ENCODE data around the gene AKAIN1. TPM values are rescaled to one million over a fixed set of nuclear protein-coding genes. Genes with fewer than 3 reads are reported as not detected.

AKAIN1 gene
- polyA plus RNA-seq, 2 of the 4 experiments (the other 2 are of a cell fraction): not detected

GRCh38 chr18:5146093-5146492, 51.0 kb downstream of the AKAIN1 start:
- ATAC-seq (no peak), FAIRE-seq (no peak), DNase-seq (ENCODE audit: low read depth in 1 of 2, low spot score in 1 of 2) (no peak)
- TF ChIP-seq GATA3 (IDR thresholded peaks at IDR 0.05; ENCODE audit: borderline replicate concordance) (no peak), PHF8 (IDR thresholded peaks at IDR 0.05; ENCODE audit: borderline replicate concordance, low read depth) (no peak)
- H3K4me1 ChIP-seq: no peaks in the 10 kb centered on the region
- POLR2A ChIA-PET: no interaction called here
- no peak overlapping the region for H3K27ac ChIP-seq
- 21% methylated on average over 4 of the region's 4 CpGs for WGBS (ENCODE audit: missing lambda C conversion rate)
- no peaks in the 10 kb centered on the region for H3K9me3 ChIP-seq
- CTCF ChIA-PET: no interaction called here
- no peak overlapping the region for H3K4me2 ChIP-seq
- H3K4me3 ChIP-seq: no peak overlapping the region

- no peaks in the 10 kb centered on the region for H3K4me1 ChIP-seq
- 3% methylated on average over 10 of the region's 10 CpGs for WGBS (ENCODE audit: missing lambda C conversion rate)
- no peak overlapping the region for H3K4me2 ChIP-seq
- no peaks in the 10 kb centered on the region for H3K9me3 ChIP-seq
- CTCF ChIA-PET: no interaction called here
- ATAC-seq: no peak
- POLR2A ChIA-PET: no interaction called here
- no peak overlapping the region for H3K4me3 ChIP-seq
- DNase-seq (ENCODE audit: low read depth in 1 of 2, low spot score in 1 of 2): no peak
- H3K27ac ChIP-seq: no peak overlapping the region
- TF ChIP-seq BHLHE40 (IDR thresholded peaks at IDR 0.05; ENCODE audit: low read depth, low read length) (no peak), HOXB5 (CRISPR knock-in tag; IDR thresholded peaks at IDR 0.05) (no peak), HEYL (CRISPR knock-in tag; IDR thresholded peaks at IDR 0.05) (no peak), ZFP36 (IDR thresholded peaks at IDR 0.05; ENCODE audit: borderline replicate concordance, partially characterized antibody) (no peak), EHF (CRISPR knock-in tag; IDR thresholded peaks at IDR 0.05) (no peak), USF2 (IDR thresholded peaks at IDR 0.05) (no peak), ZC3H11A (IDR thresholded peaks at IDR 0.05) (no peak), EHMT2 (IDR thresholded peaks at IDR 0.05; ENCODE audit: low read depth) (no peak), MYC (IDR thresholded peaks at IDR 0.05; ENCODE audit: borderline replicate concordance, low read length) (no peak), MAZ (IDR thresholded peaks at IDR 0.05; ENCODE audit: borderline replicate concordance, low read depth, low read length) (no peak), RFX5 (IDR thresholded peaks at IDR 0.05) (no peak), NR3C1 (IDR thresholded peaks at IDR 0.05) (no peak), CBX8 (IDR thresholded peaks at IDR 0.05) (no peak)
- no peak for FAIRE-seq
These were observed 51.8 kb downstream of the AKAIN1 start for GRCh38 chr18:5145168-5145825.

- ATAC-seq (no peak), DNase-seq (ENCODE audit: low read depth in 1 of 2, low spot score in 1 of 2) (no peak), FAIRE-seq (no peak)
- Histone ChIP-seq H3K4me2 (no peak overlapping the region), H3K4me1 (no peaks in the 10 kb centered on the region), H3K27ac (no peak overlapping the region), H3K9me3 (no peaks in the 10 kb centered on the region), H3K4me3 (no peak overlapping the region)
- TF ChIP-seq HEYL (CRISPR knock-in tag; IDR thresholded peaks at IDR 0.05): no peak
- TF ChIP-seq HOXA7 (CRISPR knock-in tag; IDR thresholded peaks at IDR 0.05): no peak
- no peak for TF ChIP-seq JUNB (IDR thresholded peaks at IDR 0.05)
- TF ChIP-seq RNF2 (IDR thresholded peaks at IDR 0.05; ENCODE audit: borderline replicate concordance, low read depth): no peak
- no peak for TF ChIP-seq USF2 (IDR thresholded peaks at IDR 0.05)
- no peak for TF ChIP-seq MYC (IDR thresholded peaks at IDR 0.05; ENCODE audit: borderline replicate concordance, low read length)
- TF ChIP-seq CHD4 (IDR thresholded peaks at IDR 0.05; ENCODE audit: borderline replicate concordance): no peak
- TF ChIP-seq CHD2 (IDR thresholded peaks at IDR 0.05; ENCODE audit: low read length, partially characterized antibody): no peak
- no peak for TF ChIP-seq FOSL2 (IDR thresholded peaks at IDR 0.05)
- no peak for TF ChIP-seq FOSL2 (CRISPR knock-in tag; IDR thresholded peaks at IDR 0.05)
- no peak for TF ChIP-seq HDAC2 (IDR thresholded peaks at IDR 0.05)
- no peak for TF ChIP-seq RCOR1 (IDR thresholded peaks at IDR 0.05; ENCODE audit: low read depth, low read length)
- no peak for TF ChIP-seq NR3C1 (IDR thresholded peaks at IDR 0.05)
- no peak for TF ChIP-seq BCL3 (IDR thresholded peaks at IDR 0.05)
- TF ChIP-seq POLR2A (IDR thresholded peaks at IDR 0.05; ENCODE audit: low read length): no peak
- no peak for TF ChIP-seq RARB (CRISPR knock-in tag; IDR thresholded peaks at IDR 0.05)
- TF ChIP-seq ZSCAN20 (CRISPR knock-in tag; IDR thresholded peaks at IDR 0.05): no peak
- TF ChIP-seq EP300 (IDR thresholded peaks at IDR 0.05): no peak
- TF ChIP-seq HMGXB4 (CRISPR knock-in tag; IDR thresholded peaks at IDR 0.05; ENCODE audit: borderline replicate concordance): no peak
- no peak for TF ChIP-seq JUN (IDR thresholded peaks at IDR 0.05)
- no peak for TF ChIP-seq HOXB5 (CRISPR knock-in tag; IDR thresholded peaks at IDR 0.05)
- ChIA-PET POLR2A (no interaction called here), CTCF (no interaction called here)
- 0% methylated on average over 1 of the region's 1 CpG for WGBS (ENCODE audit: missing lambda C conversion rate)
These were observed 52.4 kb downstream of the AKAIN1 start for GRCh38 chr18:5144629-5145028.
